Suprapubic skin (tissue), 3 donors: Measurements from ENCODE around the gene SLF2.

Experiments
- POLR2A ChIP-seq, 2 donors: fragments of 450-650 bp; IDR thresholded peaks; one replicate each; pipeline ENCODE4 v1.6.1; 2017; ENCODE audit warnings: antibody characterized with exemption in 2 of 2, mild to moderate bottlenecking in 2 of 2, moderate library complexity in 2 of 2
- TF ChIP-seq, protein P1 (sequence below), 2 donors: fragments of 200-600 bp in 1 of 2; fragments of 450-650 bp in 1 of 2; sonication (generic) in 1 of 2; IDR thresholded peaks; one replicate each; pipeline ENCODE4 v1.5.1; 2016 to 2019; ENCODE audit warnings: antibody characterized with exemption in 2 of 2, mild to moderate bottlenecking in 1 of 2, moderate library complexity in 1 of 2

DNA sequence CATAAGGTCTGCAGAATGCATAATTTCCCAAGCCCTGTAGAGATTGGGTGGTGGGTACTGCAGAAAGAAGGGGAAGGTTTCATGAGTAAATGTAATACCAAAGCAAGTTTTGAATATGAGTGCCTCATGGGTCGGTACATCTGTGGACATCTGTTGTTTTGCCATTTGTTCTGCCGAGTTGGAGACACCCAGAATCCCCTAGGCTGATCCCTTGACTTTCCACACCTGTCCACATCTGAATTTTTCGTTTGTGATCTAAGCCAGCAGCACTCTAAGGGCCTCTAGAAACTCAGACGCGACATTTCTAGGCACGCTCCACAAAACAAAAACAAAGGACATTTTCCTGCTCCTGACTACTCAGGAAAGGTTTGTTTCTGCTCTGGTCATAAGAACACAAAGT lies 11.7 kb upstream of the SLF2 start:
- TF ChIP-seq POLR2A (IDR thresholded peaks at IDR 0.05), result no peak
- TF ChIP-seq, protein P1, sequence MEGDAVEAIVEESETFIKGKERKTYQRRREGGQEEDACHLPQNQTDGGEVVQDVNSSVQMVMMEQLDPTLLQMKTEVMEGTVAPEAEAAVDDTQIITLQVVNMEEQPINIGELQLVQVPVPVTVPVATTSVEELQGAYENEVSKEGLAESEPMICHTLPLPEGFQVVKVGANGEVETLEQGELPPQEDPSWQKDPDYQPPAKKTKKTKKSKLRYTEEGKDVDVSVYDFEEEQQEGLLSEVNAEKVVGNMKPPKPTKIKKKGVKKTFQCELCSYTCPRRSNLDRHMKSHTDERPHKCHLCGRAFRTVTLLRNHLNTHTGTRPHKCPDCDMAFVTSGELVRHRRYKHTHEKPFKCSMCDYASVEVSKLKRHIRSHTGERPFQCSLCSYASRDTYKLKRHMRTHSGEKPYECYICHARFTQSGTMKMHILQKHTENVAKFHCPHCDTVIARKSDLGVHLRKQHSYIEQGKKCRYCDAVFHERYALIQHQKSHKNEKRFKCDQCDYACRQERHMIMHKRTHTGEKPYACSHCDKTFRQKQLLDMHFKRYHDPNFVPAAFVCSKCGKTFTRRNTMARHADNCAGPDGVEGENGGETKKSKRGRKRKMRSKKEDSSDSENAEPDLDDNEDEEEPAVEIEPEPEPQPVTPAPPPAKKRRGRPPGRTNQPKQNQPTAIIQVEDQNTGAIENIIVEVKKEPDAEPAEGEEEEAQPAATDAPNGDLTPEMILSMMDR (IDR thresholded peaks at IDR 0.05), result no peak
